Measurements from ENCODE around the gene ANKRD24. TPM values are rescaled to one million over a fixed set of nuclear protein-coding genes. Genes with fewer than 3 reads are reported as not detected.
"Not testable (repeated sequence)": the region's sequence is repeated elsewhere in the genome, so short reads cannot be mapped to it uniquely, and the experiment has no call there.

The ANKRD24 gene
- total RNA-seq (ENCODE audit: low replicate concordance) = 0.15 and 2.3 TPM in 2 replicates

- Histone ChIP-seq H4K20me1 (ENCODE audit: low read depth) (peaks cover 3% of the 10 kb centered on the region), H3K36me3 (no peaks in the 10 kb centered on the region), H3K9ac (peak within 1 kb of the TSS; percentile 72), H3F3A (ENCODE audit: low read depth) (peaks cover 11% of the 10 kb centered on the region), H3K9me3 (ENCODE audit: low read depth) (no peaks in the 10 kb centered on the region), H3K4me3 (peak within 1 kb of the TSS; percentile 66), H3K4me1 (no peaks in the 10 kb centered on the region), H2AFZ (replicated peaks) (peak within 1 kb of the TSS; percentile 58), H3K79me2 (ENCODE audit: low read depth) (peaks cover 10% of the 10 kb centered on the region), H3K4me2 (peak within 1 kb of the TSS; percentile 93), H3K27me3 (no peaks in the 10 kb centered on the region), H3K27ac (no peak within 1 kb of the TSS)
- peak; percentile 97 for DNase-seq (ENCODE audit: low spot score)
- peaks cover 14% of the 10 kb centered on the region for H3K27me3 Mint-ChIP-seq (ENCODE audit: insufficient read depth, low read depth)
- H3K9me3 Mint-ChIP-seq = no peaks in the 10 kb centered on the region
- TF ChIP-seq EZH2phosphoT487 (IDR thresholded peaks at IDR 0.05) (no peak), CTCF (IDR thresholded peaks at IDR 0.05) (no peak), EZH2 (IDR thresholded peaks at IDR 0.05) (peak; percentile 29)
- peaks cover 11% of the 10 kb centered on the region for H3K4me1 Mint-ChIP-seq
- H3K27ac Mint-ChIP-seq = peak within 1 kb of the TSS; percentile 97
- H3K36me3 Mint-ChIP-seq = peaks cover under 1% of the 10 kb centered on the region
- peak within 1 kb of the TSS; percentile 98 for H3K4me3 Mint-ChIP-seq
Measured at GRCh38 chr19:4182084-4182810, at the start of gene ANKRD24, which contains the start of gene SIRT6. Gene ANKRD24 (plus strand): TSS chr19:4182689. CDS start chr19:4186426, 3,737 bp downstream. Gene SIRT6 (minus strand): TSS chr19:4182563. CDS start chr19:4182539, 24 bp downstream.

GRCh38 chr19:4134351-4134750, 48.1 kb upstream of the ANKRD24 start:
- no peaks in the 10 kb centered on the region for H3K9me3 ChIP-seq (ENCODE audit: low read depth)
- TF ChIP-seq EZH2 (IDR thresholded peaks at IDR 0.05) = no peak
- no peak for TF ChIP-seq EZH2phosphoT487 (IDR thresholded peaks at IDR 0.05)
- TF ChIP-seq CTCF (IDR thresholded peaks at IDR 0.05) = no peak
- H3K4me3 ChIP-seq = no peak overlapping the region
- no peaks in the 10 kb centered on the region for H3K9me3 Mint-ChIP-seq
- peak overlapping the region; percentile 72 for H2AFZ ChIP-seq (replicated peaks)
- H4K20me1 ChIP-seq (ENCODE audit: low read depth) = no peaks in the 10 kb centered on the region
- H3K4me1 Mint-ChIP-seq = peaks cover 4% of the 10 kb centered on the region
- no peaks in the 10 kb centered on the region for H3K4me1 ChIP-seq
- no peak overlapping the region for H3K4me3 Mint-ChIP-seq
- H3K9ac ChIP-seq = no peak overlapping the region
- H3K36me3 ChIP-seq = no peaks in the 10 kb centered on the region
- no peak overlapping the region for H3K4me2 ChIP-seq
- H3K27ac ChIP-seq = peak overlapping the region; percentile 63
- H3K27me3 Mint-ChIP-seq (ENCODE audit: insufficient read depth, low read depth) = peaks cover 7% of the 10 kb centered on the region
- H3K27me3 ChIP-seq = no peaks in the 10 kb centered on the region
- H3K79me2 ChIP-seq (ENCODE audit: low read depth) = no peaks in the 10 kb centered on the region
- no peak for DNase-seq (ENCODE audit: low spot score)
- H3F3A ChIP-seq (ENCODE audit: low read depth) = no peaks in the 10 kb centered on the region
- no peak overlapping the region for H3K27ac Mint-ChIP-seq
- no peaks in the 10 kb centered on the region for H3K36me3 Mint-ChIP-seq

- H3K9me3 Mint-ChIP-seq; H2AFZ ChIP-seq (replicated peaks); DNase-seq (ENCODE audit: low spot score); H3K27me3 ChIP-seq; H3K36me3 Mint-ChIP-seq; H4K20me1 ChIP-seq (ENCODE audit: low read depth); H3K79me2 ChIP-seq (ENCODE audit: low read depth); H3K4me2 ChIP-seq; H3K4me3 Mint-ChIP-seq; H3K4me3 ChIP-seq; H3K27ac ChIP-seq; H3K9me3 ChIP-seq (ENCODE audit: low read depth); H3K9ac ChIP-seq; H3K4me1 Mint-ChIP-seq; H3K27ac Mint-ChIP-seq; H3K36me3 ChIP-seq; H3K4me1 ChIP-seq; H3F3A ChIP-seq (ENCODE audit: low read depth): not testable (repeated sequence)
- H3K27me3 Mint-ChIP-seq (ENCODE audit: insufficient read depth, low read depth) = peaks cover 10% of the 10 kb centered on the region
Measured at GRCh38 chr19:4135386-4135785, 47.1 kb upstream of the ANKRD24 start.

GRCh38 chr19:4136680-4137088, 45.8 kb upstream of the ANKRD24 start:
- Histone ChIP-seq H3K4me3 (no peak overlapping the region), H3K4me2 (no peak overlapping the region)
- H3K4me1 Mint-ChIP-seq = peaks cover 4% of the 10 kb centered on the region

More at GRCh38 chr19:4136680-4137088, 45.8 kb upstream of the ANKRD24 start:
- H3K27me3 Mint-ChIP-seq (ENCODE audit: insufficient read depth, low read depth) = peaks cover 10% of the 10 kb centered on the region
- H3K79me2 ChIP-seq (ENCODE audit: low read depth) = no peaks in the 10 kb centered on the region
- peaks cover 5% of the 10 kb centered on the region for H3F3A ChIP-seq (ENCODE audit: low read depth)
- no peaks in the 10 kb centered on the region for H3K4me1 ChIP-seq
- H2AFZ ChIP-seq (replicated peaks) = no peak overlapping the region
- no peaks in the 10 kb centered on the region for H3K27me3 ChIP-seq
- no peaks in the 10 kb centered on the region for H3K36me3 Mint-ChIP-seq
- TF ChIP-seq CTCF (IDR thresholded peaks at IDR 0.05) = no peak
- no peaks in the 10 kb centered on the region for H4K20me1 ChIP-seq (ENCODE audit: low read depth)
- H3K27ac Mint-ChIP-seq = no peak overlapping the region
- H3K9ac ChIP-seq = no peak overlapping the region
- DNase-seq (ENCODE audit: low spot score) = no peak
- no peak overlapping the region for H3K4me3 Mint-ChIP-seq
- H3K9me3 Mint-ChIP-seq = no peaks in the 10 kb centered on the region
- no peaks in the 10 kb centered on the region for H3K36me3 ChIP-seq
- no peak overlapping the region for H3K27ac ChIP-seq
- H3K9me3 ChIP-seq (ENCODE audit: low read depth) = no peaks in the 10 kb centered on the region

All from neural progenitor cell (in vitro differentiated cells).